Panc1 (cell line): ENCODE measurements around the gene MYCBPAP. TPM values are rescaled to one million over a fixed set of nuclear protein-coding genes. Genes with fewer than 3 reads are reported as not detected.

Experiments used
- ATAC-seq: fragments of 200-7000 bp; cut with Tn5 transposase; 2 replicates; pipeline ENCODE4 v1.9.1; 2020; ENCODE audit warnings: mild to moderate bottlenecking, moderate library complexity
- BruUV-seq: library from RNA; stranded (reverse); fragments of 400-500 nt; replicated peaks from 2 replicates; lab custom pipeline; 2021; lab: Mats Ljungman, UMichigan
- CTCF ChIA-PET: fragments of 300-600 bp; sonication (Branson Sonifier 250); formaldehyde crosslinking; loops from one replicate; lab custom pipeline; 2022; ENCODE audit warnings: antibody characterized with exemption; lab: Charles Lee
- POLR2A ChIA-PET: fragments of 300-600 bp; sonication (Branson Sonifier 250); formaldehyde crosslinking; loops from one replicate; lab custom pipeline; 2022; ENCODE audit warnings: antibody characterized with exemption; lab: Charles Lee
- DNase-seq: peaks from one replicate; pipeline ENCODE4 v3.0.0-alpha.2; 2010; ENCODE audit warnings: low read depth, low spot score
- H3K27ac ChIP-seq: 2 replicates; pipeline ENCODE4 v1.5.1; 2011; ENCODE audit warnings: mild to moderate bottlenecking, low read length, inconsistent platforms
- H3K27me3 ChIP-seq: fragments of 200-500 bp; sonication (Bioruptor generic); 2 replicates; pipeline ENCODE4 v1.6.0; 2014; ENCODE audit warnings: low read length, inconsistent platforms; ENCODE audit not compliant: control insufficient read depth, insufficient read depth
- H3K36me3 ChIP-seq: fragments of 200-500 bp; sonication (Bioruptor generic); 2 replicates; pipeline ENCODE4 v1.5.1; 2014; ENCODE audit warnings: inconsistent platforms, mild to moderate bottlenecking, low read length, moderate library complexity; ENCODE audit not compliant: control insufficient read depth, insufficient read depth
- H3K4me1 ChIP-seq: 2 replicates; pipeline ENCODE4 v1.5.1; 2011; ENCODE audit warnings: inconsistent platforms, mild to moderate bottlenecking, low read length, moderate library complexity; ENCODE audit not compliant: control insufficient read depth, insufficient read depth
- H3K4me3 ChIP-seq, 2 experiments: 2 replicates each; pipeline ENCODE4 v1.5.1; 2011 to 2012; ENCODE audit warnings: low read depth in 2 of 2, low read length in 2 of 2, mild to moderate bottlenecking in 2 of 2, inconsistent platforms in 1 of 2, moderate library complexity in 1 of 2
- H3K9me3 ChIP-seq: fragments of 200-500 bp; sonication (Bioruptor generic); 2 replicates; pipeline ENCODE4 v1.5.1; 2014; ENCODE audit warnings: low read depth, mild to moderate bottlenecking, inconsistent platforms, low read length, moderate library complexity; ENCODE audit not compliant: control insufficient read depth, insufficient read depth
- CTCF ChIP-seq: fragments of 450-650 bp; IDR thresholded peaks from 2 replicates; pipeline ENCODE4 v1.5.1; 2017; ENCODE audit warnings: mild to moderate bottlenecking
- POLR2AphosphoS5 ChIP-seq: IDR thresholded peaks from 2 replicates; pipeline ENCODE4 v1.6.1; 2012; ENCODE audit warnings: mild to moderate bottlenecking, low read depth, low read length, moderate library complexity
- REST ChIP-seq, 2 experiments: IDR thresholded peaks; 2 replicates each; pipeline ENCODE4 v1.6.1; 2011 to 2012; ENCODE audit warnings: low read depth in 2 of 2, control low read depth in 1 of 2, low read length in 1 of 2, mild to moderate bottlenecking in 1 of 2, moderate library complexity in 1 of 2; ENCODE audit not compliant: insufficient read depth in 1 of 2
- SIN3A ChIP-seq: IDR thresholded peaks from 2 replicates; pipeline ENCODE4 v1.6.1; 2012; ENCODE audit warnings: low read depth, mild to moderate bottlenecking, low read length, moderate library complexity, borderline replicate concordance; ENCODE audit not compliant: insufficient read depth
- TCF7L2 ChIP-seq: IDR thresholded peaks from 2 replicates; pipeline ENCODE4 v1.6.1; 2011; ENCODE audit warnings: mild to moderate bottlenecking, low read depth, low read length, inconsistent platforms
- in situ Hi-C: cut with HindIII; loops from 2 replicates; pipeline ENCODE4 v1.10.0; 2016; ENCODE audit warnings: low sequenced_read_pairs, low pct_unique_long_range_greater_than_20kb
- intact Hi-C: fragments of 100-400 bp; cut with micrococcal nuclease; formaldehyde crosslinking; loops from one replicate; pipeline ENCODE4 v1.10.0; 2022; ENCODE audit not compliant: unreplicated experiment
- total RNA-seq: library from RNA; stranded (reverse); gene quantifications from one replicate; pipeline ENCODE4 v1.2.1, GENCODE V29; 2021; ENCODE audit not compliant: unreplicated experiment

MYCBPAP gene
- total RNA-seq, 1 experiment from 2014 or later, result 2.2 TPM

- Histone ChIP-seq H3K27ac (no peak overlapping the region), H3K27me3 (no peaks in the 10 kb centered on the region), H3K36me3 (no peaks in the 10 kb centered on the region), H3K4me1 (no peaks in the 10 kb centered on the region), H3K9me3 (no peaks in the 10 kb centered on the region), H3K4me3 (no peak overlapping the region)
- intact Hi-C loops, result no loop called here
- no TSS peak for BruUV-seq
- CTCF ChIA-PET, result no interaction called here
- in situ Hi-C loops, result no loop called here
- no peak for ATAC-seq
- no peak for TF ChIP-seq CTCF
- POLR2A ChIA-PET, result no interaction called here
- DNase-seq, result no peak
Measured at GRCh38 chr17:50524838-50525237, 16.6 kb downstream of the MYCBPAP start.

- H3K27me3 ChIP-seq, result no peaks in the 10 kb centered on the region
- in situ Hi-C loops (no loop called here), intact Hi-C loops (no loop called here)
- no peak for ATAC-seq
- H3K36me3 ChIP-seq, result no peaks in the 10 kb centered on the region
- TF ChIP-seq CTCF, result no peak
- TF ChIP-seq POLR2AphosphoS5, result no peak
- TF ChIP-seq REST (IDR thresholded peaks at IDR 0.05; ENCODE audit: insufficient read depth in 1 of 2, low read depth in 2 of 2, low read length in 1 of 2), result no peak
- TF ChIP-seq TCF7L2, result no peak
- no peak for TF ChIP-seq SIN3A
- DNase-seq, result no peak
- ChIA-PET CTCF (no interaction called here), POLR2A (interaction anchor here (0.7 kb wide), 1 partner anchor 23 kb away, joined by 3 read pairs; no protein-coding TSS in a partner anchor)
- no peaks in the 10 kb centered on the region for H3K9me3 ChIP-seq
- BruUV-seq, result no TSS peak
- peaks cover 4% of the 10 kb centered on the region for H3K4me1 ChIP-seq
- H3K4me3 ChIP-seq, result no peak overlapping the region
- no peak overlapping the region for H3K27ac ChIP-seq
Measured at GRCh38 chr17:50527155-50527762, 19.0 kb downstream of the MYCBPAP start.
